Vagina (tissue), 2 donors: ENCODE measurements around the gene BICC1.

Experiments used
- POLR2A ChIP-seq, 2 donors: fragments of 450-650 bp; IDR thresholded peaks; one replicate each; pipeline ENCODE4 v1.6.1; 2017; ENCODE audit warnings: antibody characterized with exemption in 2 of 2, mild to moderate bottlenecking in 2 of 2, moderate library complexity in 2 of 2
- POLR2AphosphoS5 ChIP-seq, 2 donors: sonication (generic); formaldehyde crosslinking; IDR thresholded peaks; one replicate each; pipeline ENCODE4 v1.9.0; 2017; ENCODE audit warnings: antibody characterized with exemption in 2 of 2, mild to moderate bottlenecking in 2 of 2, low read depth in 1 of 2; ENCODE audit not compliant: insufficient read depth in 1 of 2
- TF ChIP-seq, protein P1 (sequence below), 3 experiments: fragments of 450-650 bp in 2 of 3; fragments of 200-600 bp in 1 of 3; sonication (generic) in 1 of 3; IDR thresholded peaks; one replicate each; pipeline ENCODE4 v1.5.1; 2017 to 2019; ENCODE audit warnings: antibody characterized with exemption in 3 of 3, mild to moderate bottlenecking in 2 of 3, moderate library complexity in 2 of 3

GRCh38 chr10:58632216-58632615 is 119.5 kb downstream of the BICC1 start:
- TF ChIP-seq, protein P1, sequence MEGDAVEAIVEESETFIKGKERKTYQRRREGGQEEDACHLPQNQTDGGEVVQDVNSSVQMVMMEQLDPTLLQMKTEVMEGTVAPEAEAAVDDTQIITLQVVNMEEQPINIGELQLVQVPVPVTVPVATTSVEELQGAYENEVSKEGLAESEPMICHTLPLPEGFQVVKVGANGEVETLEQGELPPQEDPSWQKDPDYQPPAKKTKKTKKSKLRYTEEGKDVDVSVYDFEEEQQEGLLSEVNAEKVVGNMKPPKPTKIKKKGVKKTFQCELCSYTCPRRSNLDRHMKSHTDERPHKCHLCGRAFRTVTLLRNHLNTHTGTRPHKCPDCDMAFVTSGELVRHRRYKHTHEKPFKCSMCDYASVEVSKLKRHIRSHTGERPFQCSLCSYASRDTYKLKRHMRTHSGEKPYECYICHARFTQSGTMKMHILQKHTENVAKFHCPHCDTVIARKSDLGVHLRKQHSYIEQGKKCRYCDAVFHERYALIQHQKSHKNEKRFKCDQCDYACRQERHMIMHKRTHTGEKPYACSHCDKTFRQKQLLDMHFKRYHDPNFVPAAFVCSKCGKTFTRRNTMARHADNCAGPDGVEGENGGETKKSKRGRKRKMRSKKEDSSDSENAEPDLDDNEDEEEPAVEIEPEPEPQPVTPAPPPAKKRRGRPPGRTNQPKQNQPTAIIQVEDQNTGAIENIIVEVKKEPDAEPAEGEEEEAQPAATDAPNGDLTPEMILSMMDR (IDR thresholded peaks at IDR 0.05), result no peak
- no peak for TF ChIP-seq POLR2A (IDR thresholded peaks at IDR 0.05)
- no peak for TF ChIP-seq POLR2AphosphoS5 (IDR thresholded peaks at IDR 0.05; ENCODE audit: insufficient read depth in 1 of 2, low read depth in 1 of 2)
